SK-N-SH treated with all-trans-retinoic acid at 6 μM for 48 hours (cell line): ENCODE measurements around the gene B3GALT5.

Source experiments
- ATAC-seq: fragments of 200-7000 bp; cut with Tn5 transposase; 3 replicates; pipeline ENCODE4 v1.9.1; 2020; ENCODE audit warnings: mild to moderate bottlenecking, moderate library complexity
- BACH2 ChIP-seq: fragments of 250-450 bp; sonication (Bioruptor Pico); IDR thresholded peaks from 2 replicates; pipeline ENCODE4 v1.9.0; 2021; ENCODE audit warnings: mild to moderate bottlenecking, borderline replicate concordance
- CREB5 ChIP-seq: fragments of 250-450 bp; sonication (Bioruptor Pico); IDR thresholded peaks from 2 replicates; pipeline ENCODE4 v1.5.1; 2020; ENCODE audit warnings: low read depth, mild to moderate bottlenecking, moderate library complexity
- CSDC2 ChIP-seq: fragments of 250-450 bp; sonication (Bioruptor Pico); IDR thresholded peaks from 2 replicates; pipeline ENCODE4 v1.5.0; 2020; ENCODE audit warnings: mild to moderate bottlenecking, moderate library complexity
- CSRNP3 ChIP-seq: fragments of 250-450 bp; sonication (Bioruptor Pico); IDR thresholded peaks from 2 replicates; pipeline ENCODE4 v1.5.1; 2021; ENCODE audit warnings: mild to moderate bottlenecking, moderate library complexity
- ESRRG ChIP-seq: fragments of 250-450 bp; sonication (Bioruptor Pico); IDR thresholded peaks from 2 replicates; pipeline ENCODE4 v1.6.1; 2021; ENCODE audit warnings: mild to moderate bottlenecking
- GLIS3 ChIP-seq: fragments of 250-450 bp; sonication (Bioruptor Pico); IDR thresholded peaks from 2 replicates; pipeline ENCODE4 v1.5.0; 2020; ENCODE audit warnings: mild to moderate bottlenecking, moderate library complexity
- ISL1 ChIP-seq: fragments of 250-450 bp; sonication (Bioruptor Pico); IDR thresholded peaks from 2 replicates; pipeline ENCODE4 v2.1.2; 2022; ENCODE audit warnings: mild to moderate bottlenecking, moderate library complexity
- PATZ1 ChIP-seq: fragments of 250-450 bp; sonication (Bioruptor Pico); IDR thresholded peaks from 2 replicates; pipeline ENCODE4 v1.8.0; 2020; ENCODE audit warnings: mild to moderate bottlenecking, moderate library complexity, borderline replicate concordance
- POU6F1 ChIP-seq: fragments of 250-450 bp; sonication (Bioruptor Pico); IDR thresholded peaks from 2 replicates; pipeline ENCODE4 v1.8.0; 2021; ENCODE audit warnings: low read depth, mild to moderate bottlenecking, moderate library complexity, borderline replicate concordance
- RARB ChIP-seq: fragments of 250-450 bp; sonication (Bioruptor Pico); IDR thresholded peaks from 2 replicates; pipeline ENCODE4 v1.8.0; 2021; ENCODE audit warnings: mild to moderate bottlenecking, moderate library complexity
- SNAI2 ChIP-seq: fragments of 250-450 bp; sonication (Bioruptor Pico); IDR thresholded peaks from 2 replicates; pipeline ENCODE4 v1.5.0; 2020; ENCODE audit warnings: mild to moderate bottlenecking, moderate library complexity
- TCF4 ChIP-seq: fragments of 250-450 bp; sonication (Bioruptor Pico); IDR thresholded peaks from 2 replicates; pipeline ENCODE4 v1.8.0; 2021; ENCODE audit warnings: mild to moderate bottlenecking, moderate library complexity, borderline replicate concordance
- TOX ChIP-seq: fragments of 250-450 bp; sonication (Bioruptor Pico); IDR thresholded peaks from 2 replicates; pipeline ENCODE4 v1.8.0; 2021; ENCODE audit warnings: mild to moderate bottlenecking, moderate library complexity, borderline replicate concordance
- TSHZ2 ChIP-seq: fragments of 250-450 bp; sonication (Bioruptor Pico); IDR thresholded peaks from 2 replicates; pipeline ENCODE4 v1.5.0; 2020; ENCODE audit warnings: mild to moderate bottlenecking, moderate library complexity
- ZC3H10 ChIP-seq: fragments of 250-450 bp; sonication (Bioruptor Pico); IDR thresholded peaks from 2 replicates; pipeline ENCODE4 v1.5.1; 2021; ENCODE audit warnings: mild to moderate bottlenecking, moderate library complexity
- ZFP3 ChIP-seq: fragments of 250-450 bp; sonication (Bioruptor Pico); IDR thresholded peaks from 2 replicates; pipeline ENCODE4 v1.5.0; 2020; ENCODE audit warnings: mild to moderate bottlenecking, moderate library complexity
- ZFP30 ChIP-seq: fragments of 450-650 bp; formaldehyde crosslinking; IDR thresholded peaks from 2 replicates; pipeline ENCODE4 v1.5.0; 2022; ENCODE audit warnings: mild to moderate bottlenecking, moderate library complexity
- ZNF70 ChIP-seq: fragments of 450-650 bp; formaldehyde crosslinking; IDR thresholded peaks from 2 replicates; pipeline ENCODE4 v1.5.0; 2020; ENCODE audit warnings: mild to moderate bottlenecking, moderate library complexity

Gene B3GALT5

GRCh38 chr21:39663742-39664492, 51.2 kb downstream of the B3GALT5 start:
- no peak for ATAC-seq
- TF ChIP-seq RARB (CRISPR knock-in tag) = no peak
- no peak for TF ChIP-seq ZC3H10 (CRISPR knock-in tag)
- TF ChIP-seq CSDC2 (CRISPR knock-in tag) = no peak
- no peak for TF ChIP-seq TCF4
- TF ChIP-seq TSHZ2 (CRISPR knock-in tag) = no peak
- TF ChIP-seq SNAI2 (CRISPR knock-in tag) = no peak
- no peak for TF ChIP-seq POU6F1 (CRISPR knock-in tag)
- no peak for TF ChIP-seq ZNF70 (CRISPR knock-in tag)
- TF ChIP-seq, all 23 proteins: peak for 0

- no peak for ATAC-seq
- TF ChIP-seq ZNF70 (CRISPR knock-in tag) (no peak), POU6F1 (CRISPR knock-in tag) (no peak), GLIS3 (CRISPR knock-in tag) (no peak), ISL1 (CRISPR knock-in tag) (no peak)
These were observed 51.8 kb downstream of the B3GALT5 start for GRCh38 chr21:39664586-39664985.

GRCh38 chr21:39666026-39666425, 53.3 kb downstream of the B3GALT5 start:
- no peak for ATAC-seq
- TF ChIP-seq ZFP3 (no peak), TOX (CRISPR knock-in tag) (no peak), ESRRG (no peak), SNAI2 (CRISPR knock-in tag) (no peak), TSHZ2 (CRISPR knock-in tag) (no peak), CSRNP3 (CRISPR knock-in tag) (no peak), PATZ1 (CRISPR knock-in tag) (no peak), BACH2 (CRISPR knock-in tag) (no peak), CREB5 (CRISPR knock-in tag) (no peak), CSDC2 (CRISPR knock-in tag) (no peak), ZFP30 (no peak), GLIS3 (CRISPR knock-in tag) (no peak), POU6F1 (CRISPR knock-in tag) (no peak)
